ENCODE data around the gene AUTS2.

The AUTS2 gene

GRCh38 chr7:70477036-70478010 lies 879.0 kb downstream of the AUTS2 start:
- DNase-seq (ENCODE audit: insufficient read length, low spot score) (no peak), FAIRE-seq (no peak)
- TF ChIP-seq POLR2A (IDR thresholded peaks at IDR 0.05; ENCODE audit: low read depth, low read length) (no peak), SPI1 (IDR thresholded peaks at IDR 0.05; ENCODE audit: low read depth, low read length) (no peak), POU2F2 (IDR thresholded peaks at IDR 0.05; ENCODE audit: low read depth, low read length) (no peak), PAX5 (IDR thresholded peaks at IDR 0.05; ENCODE audit: insufficient read depth, low read length, severe bottlenecking) (no peak), POLR2AphosphoS5 (IDR thresholded peaks at IDR 0.05; ENCODE audit: low read depth, low read length) (no peak), TAF1 (IDR thresholded peaks at IDR 0.05; ENCODE audit: low read depth, low read length) (no peak)

GRCh38 chr7:70479153-70480021 lies 881.1 kb downstream of the AUTS2 start:
- TF ChIP-seq POLR2AphosphoS5 (IDR thresholded peaks at IDR 0.05; ENCODE audit: low read depth, low read length) = no peak
- TF ChIP-seq PAX5 (IDR thresholded peaks at IDR 0.05; ENCODE audit: insufficient read depth, low read length, severe bottlenecking) = no peak
- TF ChIP-seq POLR2A (IDR thresholded peaks at IDR 0.05; ENCODE audit: low read depth, low read length) = no peak
- no peak for TF ChIP-seq SPI1 (IDR thresholded peaks at IDR 0.05; ENCODE audit: low read depth, low read length)
- TF ChIP-seq POU2F2 (IDR thresholded peaks at IDR 0.05; ENCODE audit: low read depth, low read length) = no peak
- no peak for TF ChIP-seq TAF1 (IDR thresholded peaks at IDR 0.05; ENCODE audit: low read depth, low read length)
- FAIRE-seq (peak; percentile 13), DNase-seq (ENCODE audit: insufficient read length, low spot score) (no peak)

GRCh38 chr7:70480927-70481569 lies 882.8 kb downstream of the AUTS2 start:
- TF ChIP-seq POU2F2 (IDR thresholded peaks at IDR 0.05; ENCODE audit: low read depth, low read length) (no peak), POLR2AphosphoS5 (IDR thresholded peaks at IDR 0.05; ENCODE audit: low read depth, low read length) (no peak), PAX5 (IDR thresholded peaks at IDR 0.05; ENCODE audit: insufficient read depth, low read length, severe bottlenecking) (no peak), TAF1 (IDR thresholded peaks at IDR 0.05; ENCODE audit: low read depth, low read length) (no peak), SPI1 (IDR thresholded peaks at IDR 0.05; ENCODE audit: low read depth, low read length) (no peak), POLR2A (IDR thresholded peaks at IDR 0.05; ENCODE audit: low read depth, low read length) (no peak)
- FAIRE-seq (no peak), DNase-seq (ENCODE audit: insufficient read length, low spot score) (no peak)

- DNase-seq (ENCODE audit: insufficient read length, low spot score) (no peak), FAIRE-seq (no peak)
- TF ChIP-seq POLR2AphosphoS5 (IDR thresholded peaks at IDR 0.05; ENCODE audit: low read depth, low read length) (no peak), PAX5 (IDR thresholded peaks at IDR 0.05; ENCODE audit: insufficient read depth, low read length, severe bottlenecking) (no peak), TAF1 (IDR thresholded peaks at IDR 0.05; ENCODE audit: low read depth, low read length) (no peak), POLR2A (IDR thresholded peaks at IDR 0.05; ENCODE audit: low read depth, low read length) (no peak), SPI1 (IDR thresholded peaks at IDR 0.05; ENCODE audit: low read depth, low read length) (no peak), POU2F2 (IDR thresholded peaks at IDR 0.05; ENCODE audit: low read depth, low read length) (no peak)
Measured at GRCh38 chr7:70481570-70482123, 883.4 kb downstream of the AUTS2 start.

- FAIRE-seq (no peak), DNase-seq (ENCODE audit: insufficient read length, low spot score) (no peak)
- TF ChIP-seq PAX5 (IDR thresholded peaks at IDR 0.05; ENCODE audit: insufficient read depth, low read length, severe bottlenecking) (no peak), POLR2AphosphoS5 (IDR thresholded peaks at IDR 0.05; ENCODE audit: low read depth, low read length) (no peak), POLR2A (IDR thresholded peaks at IDR 0.05; ENCODE audit: low read depth, low read length) (no peak), SPI1 (IDR thresholded peaks at IDR 0.05; ENCODE audit: low read depth, low read length) (no peak), TAF1 (IDR thresholded peaks at IDR 0.05; ENCODE audit: low read depth, low read length) (no peak), POU2F2 (IDR thresholded peaks at IDR 0.05; ENCODE audit: low read depth, low read length) (no peak)
Measured at GRCh38 chr7:70484255-70484654, 886.0 kb downstream of the AUTS2 start.

GRCh38 chr7:70486977-70487376 lies 888.7 kb downstream of the AUTS2 start:
- FAIRE-seq (no peak), DNase-seq (ENCODE audit: insufficient read length, low spot score) (no peak)
- TF ChIP-seq POU2F2 (IDR thresholded peaks at IDR 0.05; ENCODE audit: low read depth, low read length) (no peak), TAF1 (IDR thresholded peaks at IDR 0.05; ENCODE audit: low read depth, low read length) (no peak), SPI1 (IDR thresholded peaks at IDR 0.05; ENCODE audit: low read depth, low read length) (no peak), PAX5 (IDR thresholded peaks at IDR 0.05; ENCODE audit: insufficient read depth, low read length, severe bottlenecking) (no peak), POLR2A (IDR thresholded peaks at IDR 0.05; ENCODE audit: low read depth, low read length) (no peak), POLR2AphosphoS5 (IDR thresholded peaks at IDR 0.05; ENCODE audit: low read depth, low read length) (no peak)

- TF ChIP-seq POU2F2 (IDR thresholded peaks at IDR 0.05; ENCODE audit: low read depth, low read length) = no peak
- TF ChIP-seq PAX5 (IDR thresholded peaks at IDR 0.05; ENCODE audit: insufficient read depth, low read length, severe bottlenecking) = no peak
- TF ChIP-seq SPI1 (IDR thresholded peaks at IDR 0.05; ENCODE audit: low read depth, low read length) = no peak
- TF ChIP-seq POLR2AphosphoS5 (IDR thresholded peaks at IDR 0.05; ENCODE audit: low read depth, low read length) = no peak
- TF ChIP-seq TAF1 (IDR thresholded peaks at IDR 0.05; ENCODE audit: low read depth, low read length) = no peak
- TF ChIP-seq POLR2A (IDR thresholded peaks at IDR 0.05; ENCODE audit: low read depth, low read length) = no peak
- FAIRE-seq (no peak), DNase-seq (ENCODE audit: insufficient read length, low spot score) (no peak)
Measured at GRCh38 chr7:70487428-70487827, 889.2 kb downstream of the AUTS2 start.

GRCh38 chr7:70487886-70488285 lies 889.6 kb downstream of the AUTS2 start:
- TF ChIP-seq SPI1 (IDR thresholded peaks at IDR 0.05; ENCODE audit: low read depth, low read length) (no peak), PAX5 (IDR thresholded peaks at IDR 0.05; ENCODE audit: insufficient read depth, low read length, severe bottlenecking) (no peak), POLR2A (IDR thresholded peaks at IDR 0.05; ENCODE audit: low read depth, low read length) (no peak), TAF1 (IDR thresholded peaks at IDR 0.05; ENCODE audit: low read depth, low read length) (no peak), POU2F2 (IDR thresholded peaks at IDR 0.05; ENCODE audit: low read depth, low read length) (no peak), POLR2AphosphoS5 (IDR thresholded peaks at IDR 0.05; ENCODE audit: low read depth, low read length) (no peak)
- no peak for FAIRE-seq
- no peak for DNase-seq (ENCODE audit: insufficient read length, low spot score)

All from GM12891 (cell line).